T-cell (primary cell): ENCODE measurements around the gene TCERG1. TPM values are rescaled to one million over a fixed set of nuclear protein-coding genes. Genes with fewer than 3 reads are reported as not detected.
A peak's percentile ranks its signal among the peaks of the same experiment; 100 is the strongest.

Experiments
- ATAC-seq, 4 experiments: fragments of 200-7000 bp in 3 of 4; fragments of 150-1000 bp in 1 of 4; cut with Tn5 transposase; replicated peaks in 1 of 4; 1 replicate in 3 of 4; 2 replicates in 1 of 4; pipeline ENCODE4 v1.10.0; 2021; ENCODE audit warnings: moderate library complexity in 3 of 4, mild to moderate bottlenecking in 2 of 4, moderate number of reproducible peaks in 1 of 4
- CTCF ChIA-PET, 2 donors: fragments of 300-600 bp; sonication (Branson Sonifier 250); formaldehyde crosslinking; loops; one replicate each; lab custom pipeline; 2022; ENCODE audit warnings: antibody characterized with exemption in 2 of 2; lab: Charles Lee
- POLR2A ChIA-PET, 2 donors: fragments of 300-600 bp; sonication (Branson Sonifier 250); formaldehyde crosslinking; loops; one replicate each; lab custom pipeline; 2022; ENCODE audit warnings: antibody characterized with exemption in 2 of 2; lab: Charles Lee
- DNase-seq, 35 experiments: peaks; one replicate each; pipeline versions ENCODE4 v3.0.0 to v3.0.0-alpha.2; 2013 to 2023
- H3K27ac ChIP-seq: one replicate; pipeline ENCODE4 v1.5.1; 2013; ENCODE audit warnings: low read length
- H3K27me3 ChIP-seq, 2 experiments: replicated peaks in 1 of 2; 1 replicate in 1 of 2; 2 replicates in 1 of 2; pipeline versions ENCODE4 v1.6.1 to v1.7.0; 2013; ENCODE audit warnings: low read length in 1 of 2, mixed read lengths in 1 of 2; ENCODE audit not compliant: control insufficient read depth in 2 of 2, insufficient read depth in 2 of 2; ENCODE audit errors: extremely low read depth in 1 of 2
- H3K36me3 ChIP-seq, 2 donors: 1 replicate in 1 of 2; 2 replicates in 1 of 2; pipeline versions ENCODE4 v1.6.1 to v1.7.0; 2013; ENCODE audit warnings: low read length in 1 of 2; ENCODE audit not compliant: control insufficient read depth in 2 of 2, insufficient read depth in 1 of 2; ENCODE audit errors: extremely low read depth in 1 of 2
- H3K4me1 ChIP-seq, 2 experiments: 1 replicate in 1 of 2; 2 replicates in 1 of 2; pipeline versions ENCODE4 v1.6.1 to v1.7.0; 2013; ENCODE audit warnings: low read length in 2 of 2, mixed read lengths in 1 of 2; ENCODE audit not compliant: insufficient read depth in 2 of 2, control insufficient read depth in 1 of 2; ENCODE audit errors: extremely low read depth in 1 of 2
- H3K4me3 ChIP-seq, 2 donors: 1 replicate in 1 of 2; 2 replicates in 1 of 2; pipeline versions ENCODE4 v1.5.1 to v1.7.0; 2013; ENCODE audit warnings: mild to moderate bottlenecking in 2 of 2, low read length in 1 of 2, moderate library complexity in 1 of 2; ENCODE audit not compliant: control insufficient read depth in 1 of 2; ENCODE audit errors: extremely low read depth in 1 of 2
- H3K9me3 ChIP-seq: 2 replicates; pipeline ENCODE4 v1.7.0; 2013
- H3K27ac Mint-ChIP-seq, 2 donors: one replicate each; pipeline ENCODE4 v1.8.0; 2020 to 2021; ENCODE audit warnings: mild to moderate bottlenecking in 2 of 2, mixed read lengths in 2 of 2
- H3K27me3 Mint-ChIP-seq, 2 donors: one replicate each; pipeline ENCODE4 v1.8.0; 2021 to 2022; ENCODE audit warnings: mixed read lengths in 2 of 2
- H3K36me3 Mint-ChIP-seq: one replicate; pipeline ENCODE4 v1.8.0; 2021; ENCODE audit warnings: mixed read lengths
- H3K4me1 Mint-ChIP-seq, 3 donors: one replicate each; pipeline ENCODE4 v1.8.0; 2020 to 2022; ENCODE audit warnings: mixed read lengths in 3 of 3, mild to moderate bottlenecking in 1 of 3
- H3K4me3 Mint-ChIP-seq, 3 donors: one replicate each; pipeline ENCODE4 v1.8.0; 2020 to 2022; ENCODE audit warnings: mild to moderate bottlenecking in 3 of 3, mixed read lengths in 3 of 3, moderate library complexity in 3 of 3
- H3K9me3 Mint-ChIP-seq, 3 donors: one replicate each; pipeline ENCODE4 v1.8.0; 2020 to 2022; ENCODE audit warnings: mixed read lengths in 3 of 3
- whole genome bisulfite sequencing: methylation state at CpG from one replicate; pipeline ENCODE4 v1.1.5; 2013; ENCODE audit warnings: missing lambda C conversion rate; ENCODE audit not compliant: insufficient coverage; 5-methylcytosine and 5-hydroxymethylcytosine counted together
- total RNA-seq, 35 experiments: library from RNA in 6 of 35; stranded (reverse) in 6 of 35; fragments of 120-200 nt in 1 of 35; gene quantifications; one replicate each; pipeline versions ENCODE4 v1.2.1 to v1.2.4 and lab custom pipeline; 2013 to 2026

Gene TCERG1
- total RNA-seq, 5 donors from 2014 or later (not counting 1 experiment from before 2014, with no cell fraction given), result 67.4 to 113 (median 75.1) TPM

DNA sequence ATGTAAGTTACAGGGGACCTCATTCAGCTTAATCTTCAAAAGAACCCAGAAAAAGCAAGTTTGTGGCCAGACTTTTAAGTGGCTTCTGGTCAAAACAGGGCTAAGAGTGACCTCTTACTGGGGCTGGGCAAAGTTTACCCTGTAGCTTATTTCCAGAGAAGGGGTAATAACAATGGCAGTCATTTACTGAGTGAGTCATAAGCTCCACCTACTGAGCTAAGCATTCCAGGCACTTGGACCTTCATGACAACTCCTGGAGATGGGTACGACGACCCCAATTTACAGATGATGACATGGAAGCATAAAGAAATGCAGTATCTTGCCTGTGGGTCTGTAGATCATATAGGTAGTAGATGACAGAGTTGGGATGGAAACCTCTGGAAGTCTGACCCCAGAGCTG, 73.6 kb downstream of the TCERG1 start:
- no peaks in the 10 kb centered on the region for H3K36me3 Mint-ChIP-seq
- Histone ChIP-seq H3K27me3 (no peaks in the 10 kb centered on the region), H3K9me3 (no peaks in the 10 kb centered on the region), H3K4me3 (no peak overlapping the region), H3K27ac (no peak overlapping the region), H3K4me1 (peaks cover 0 to 4% of the 10 kb centered on the region in 2 experiments), H3K36me3 (no peaks in the 10 kb centered on the region)
- ATAC-seq, result no peak
- no peaks in the 10 kb centered on the region for H3K9me3 Mint-ChIP-seq
- POLR2A ChIA-PET, result interaction anchor here in 1 of 2 donors (0.6 kb wide), 1 partner anchor 11 kb away, joined by 5 read pairs; no protein-coding TSS in a partner anchor
- H3K4me3 Mint-ChIP-seq, result no peak overlapping the region
- H3K27me3 Mint-ChIP-seq, result peaks cover 8 to 27% of the 10 kb centered on the region in 2 donors
- H3K4me1 Mint-ChIP-seq, result no peaks in the 10 kb centered on the region
- no peak for DNase-seq
- no CpG with 5 or more reads among the region's 2 CpGs for WGBS
- H3K27ac Mint-ChIP-seq, result no peak overlapping the region
- CTCF ChIA-PET, result interaction anchor here (0.5 to 1.5 kb wide), 4 partner anchors 11 to 445 kb away, joined by 3 to 5 read pairs (median 3); no protein-coding TSS in a partner anchor

DNA sequence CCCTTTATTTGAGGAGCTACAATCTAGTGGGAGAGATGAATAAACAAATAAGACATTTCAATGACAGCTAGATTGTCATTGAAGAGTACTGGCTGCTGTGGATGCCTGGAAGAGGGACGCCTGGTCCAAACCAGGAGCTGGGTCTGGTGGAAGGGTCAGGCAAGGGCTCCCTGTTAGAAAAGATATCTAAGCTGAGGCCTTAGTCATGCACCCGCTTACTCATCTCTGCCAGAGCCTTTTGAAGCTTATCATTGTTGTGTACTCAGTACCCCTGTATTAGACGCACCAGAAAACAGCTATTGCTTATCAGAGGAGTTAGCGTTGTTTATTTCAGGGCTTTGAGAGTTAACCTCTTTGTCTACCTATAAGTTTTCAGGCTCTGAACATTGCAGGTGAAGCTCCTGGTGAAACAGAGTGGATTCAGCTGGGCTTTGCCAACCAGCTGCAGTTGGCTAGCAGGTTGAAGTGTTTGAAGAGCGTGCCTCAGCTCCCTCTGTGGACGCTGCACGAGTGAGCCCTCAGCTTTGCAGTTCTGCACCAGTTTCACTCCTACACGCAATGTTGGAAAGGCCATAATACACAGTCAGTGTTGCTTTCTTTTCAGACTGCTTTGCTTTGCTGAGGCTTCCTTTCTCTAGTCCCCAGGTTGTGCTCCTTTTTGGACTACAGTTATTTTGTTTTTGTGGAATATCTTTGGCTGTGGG, 74.4 kb downstream of the TCERG1 start:
- ChIA-PET CTCF (interaction anchor here (0.5 to 1.5 kb wide), 4 partner anchors 10 to 444 kb away, joined by 3 to 5 read pairs (median 3); no protein-coding TSS in a partner anchor), POLR2A (no interaction called here)
- Mint-ChIP-seq H3K4me3 (no peak overlapping the region), H3K36me3 (no peaks in the 10 kb centered on the region), H3K9me3 (no peaks in the 10 kb centered on the region), H3K4me1 (no peaks in the 10 kb centered on the region), H3K27me3 (peaks cover 8 to 27% of the 10 kb centered on the region in 2 donors), H3K27ac (no peak overlapping the region)
- H3K27me3 ChIP-seq, result no peaks in the 10 kb centered on the region
- no peak overlapping the region for H3K27ac ChIP-seq
- no peak for DNase-seq
- H3K36me3 ChIP-seq, result no peaks in the 10 kb centered on the region
- peaks cover 0 to 4% of the 10 kb centered on the region in 2 experiments for H3K4me1 ChIP-seq
- no peaks in the 10 kb centered on the region for H3K9me3 ChIP-seq
- 78% methylated on average over 6 of the region's 8 CpGs for WGBS
- ATAC-seq, result no peak
- H3K4me3 ChIP-seq, result no peak overlapping the region

DNA sequence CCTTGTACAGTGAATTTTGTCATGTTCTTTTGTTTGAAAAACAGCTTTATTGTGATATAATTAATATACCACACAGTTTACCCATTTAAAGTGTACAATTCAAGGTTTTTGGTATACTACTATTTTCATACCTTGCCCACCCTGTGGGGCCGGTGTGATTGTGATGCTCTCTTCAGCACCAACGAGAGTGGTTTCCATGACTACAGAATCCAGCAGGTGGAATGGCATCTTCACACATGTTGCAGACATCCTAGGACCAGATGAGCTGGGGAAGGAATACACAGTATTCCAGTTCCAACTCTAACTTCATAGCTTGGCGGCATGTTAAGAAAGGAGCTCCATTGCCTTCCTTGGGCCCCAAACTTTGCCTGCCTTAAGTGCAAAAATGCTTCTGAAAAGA, 76.6 kb downstream of the TCERG1 start:
- DNase-seq (no peak), ATAC-seq (no peak)
- ChIA-PET POLR2A (no interaction called here), CTCF (interaction anchor here (0.8 to 1.3 kb wide), 5 partner anchors 8 to 444 kb away, joined by 3 to 4 read pairs (median 3); no protein-coding TSS in a partner anchor)
- Histone ChIP-seq H3K4me1 (peaks cover 0 to 4% of the 10 kb centered on the region in 2 experiments), H3K9me3 (no peaks in the 10 kb centered on the region), H3K36me3 (no peaks in the 10 kb centered on the region), H3K4me3 (no peak overlapping the region), H3K27me3 (peaks cover 0 to 3% of the 10 kb centered on the region in 2 experiments), H3K27ac (no peak overlapping the region)
- Mint-ChIP-seq H3K36me3 (no peaks in the 10 kb centered on the region), H3K27me3 (peaks cover 13 to 31% of the 10 kb centered on the region in 2 donors), H3K27ac (no peak overlapping the region), H3K9me3 (no peaks in the 10 kb centered on the region), H3K4me3 (no peak overlapping the region), H3K4me1 (no peaks in the 10 kb centered on the region)
- WGBS, result 60% methylated on average over 1 of the region's 3 CpGs

- Histone ChIP-seq H3K27ac (no peak overlapping the region), H3K36me3 (no peaks in the 10 kb centered on the region), H3K27me3 (peaks cover 0 to 3% of the 10 kb centered on the region in 2 experiments), H3K4me3 (no peak overlapping the region), H3K4me1 (no peaks in the 10 kb centered on the region), H3K9me3 (no peaks in the 10 kb centered on the region)
- ATAC-seq (no peak), DNase-seq (no peak)
- CTCF ChIA-PET, result interaction anchor here in 1 of 2 donors (1.0 kb wide), 1 partner anchor 10 kb away, joined by 4 read pairs; no protein-coding TSS in a partner anchor
- Mint-ChIP-seq H3K27ac (no peak overlapping the region), H3K4me1 (no peaks in the 10 kb centered on the region), H3K9me3 (no peaks in the 10 kb centered on the region), H3K27me3 (peaks cover 8 to 14% of the 10 kb centered on the region in 2 donors), H3K36me3 (no peaks in the 10 kb centered on the region), H3K4me3 (no peak overlapping the region)
- 60% methylated on average over 1 of the region's 3 CpGs for WGBS
- POLR2A ChIA-PET, result no interaction called here
Measured at GRCh38 chr5:146527785-146528184, 80.7 kb downstream of the TCERG1 start.

- H3K4me3 Mint-ChIP-seq, result no peak overlapping the region
- POLR2A ChIA-PET, result no interaction called here
- no peaks in the 10 kb centered on the region for H3K9me3 Mint-ChIP-seq
- peaks cover 0 to 3% of the 10 kb centered on the region in 2 experiments for H3K27me3 ChIP-seq
- no peak for ATAC-seq
- peaks cover under 1 to 4% (median 1%) of the 10 kb centered on the region in 3 donors for H3K4me1 Mint-ChIP-seq
- no peak overlapping the region for H3K4me3 ChIP-seq
- H3K27ac ChIP-seq, result no peak overlapping the region
- H3K36me3 ChIP-seq, result no peaks in the 10 kb centered on the region
- H3K27me3 Mint-ChIP-seq, result peaks cover 5 to 10% of the 10 kb centered on the region in 2 donors
- DNase-seq, result no peak
- H3K27ac Mint-ChIP-seq, result no peak overlapping the region
- H3K4me1 ChIP-seq, result peaks cover 0 to under 1% of the 10 kb centered on the region in 2 experiments
- WGBS, result 65% methylated on average over 3 of the region's 4 CpGs
- no peaks in the 10 kb centered on the region for H3K36me3 Mint-ChIP-seq
- CTCF ChIA-PET, result interaction anchor here in 1 of 2 donors (0.7 to 1.0 kb wide), 2 partner anchors 10 to 661 kb away, joined by 4 read pairs; no protein-coding TSS in a partner anchor
- no peaks in the 10 kb centered on the region for H3K9me3 ChIP-seq
Measured at GRCh38 chr5:146528236-146528635, 81.1 kb downstream of the TCERG1 start.

DNA sequence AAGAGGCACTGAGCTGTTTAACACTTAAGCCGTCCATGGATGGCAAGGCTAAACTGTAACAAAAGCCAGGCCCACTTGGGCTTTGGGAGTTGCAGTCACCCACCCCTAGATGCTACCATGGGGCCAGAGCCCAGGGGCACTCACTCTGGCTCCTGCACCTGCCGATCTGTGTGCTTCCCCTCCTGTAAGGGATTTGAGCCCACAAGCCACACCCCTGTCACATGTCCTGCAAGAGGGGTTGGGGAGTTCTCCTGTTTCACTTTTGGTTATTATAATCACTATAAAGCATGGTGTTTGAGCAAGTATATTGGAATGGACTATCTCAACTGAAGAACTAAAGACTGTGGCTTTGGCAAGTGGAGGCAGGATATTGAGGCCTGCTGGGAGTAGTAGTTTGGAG, 82.9 kb downstream of the TCERG1 start:
- WGBS, result 89% methylated on average over 1 of the region's 2 CpGs
- H3K9me3 Mint-ChIP-seq, result no peaks in the 10 kb centered on the region
- H3K4me3 Mint-ChIP-seq, result no peak overlapping the region
- Histone ChIP-seq H3K9me3 (no peaks in the 10 kb centered on the region), H3K4me3 (no peak overlapping the region), H3K4me1 (peaks cover 0 to 3% of the 10 kb centered on the region in 2 experiments), H3K27me3 (peaks cover 0 to 3% of the 10 kb centered on the region in 2 experiments), H3K27ac (no peak overlapping the region), H3K36me3 (no peaks in the 10 kb centered on the region)
- ATAC-seq, result peak in 1 of 4 experiments; percentile 29
- no peak overlapping the region for H3K27ac Mint-ChIP-seq
- peaks cover 4 to 8% (median 4%) of the 10 kb centered on the region in 3 donors for H3K4me1 Mint-ChIP-seq
- peaks cover 4 to 5% of the 10 kb centered on the region in 2 donors for H3K27me3 Mint-ChIP-seq
- no peaks in the 10 kb centered on the region for H3K36me3 Mint-ChIP-seq
- DNase-seq, result peak in 1 of 35 experiments; percentile 7
- ChIA-PET CTCF (interaction anchor here in 1 of 2 donors (1.0 to 2.6 kb wide), 2 partner anchors 436 to 659 kb away, joined by 5 to 24 read pairs; no protein-coding TSS in a partner anchor), POLR2A (no interaction called here)
